NB4 (cell line): ENCODE measurements around the gene PORCN.

Source experiments
- DNase-seq: peaks from one replicate; pipeline ENCODE4 v3.0.0; 2010; ENCODE audit warnings: low read depth
- H3K4me3 ChIP-seq: one replicate; pipeline ENCODE4 v1.5.1; 2011; ENCODE audit warnings: mild to moderate bottlenecking, low read depth, low read length, moderate library complexity
- MYC ChIP-seq: IDR thresholded peaks from 2 replicates; pipeline ENCODE4 v1.6.1; 2011; ENCODE audit warnings: low read depth, low read length
- POLR2A ChIP-seq: IDR thresholded peaks from 2 replicates; pipeline ENCODE4 v1.6.1; 2011; ENCODE audit warnings: mild to moderate bottlenecking; ENCODE audit not compliant: insufficient read length; ENCODE audit errors: extremely low read depth
- TF ChIP-seq, protein P1 (sequence below): IDR thresholded peaks from one replicate; pipeline ENCODE4 v1.5.1; 2012; ENCODE audit warnings: low read depth, low read length
- TF ChIP-seq, protein P2 (sequence below): IDR thresholded peaks from 2 replicates; pipeline ENCODE4 v1.6.1; 2011; ENCODE audit warnings: low read depth, low read length

The PORCN gene

DNA sequence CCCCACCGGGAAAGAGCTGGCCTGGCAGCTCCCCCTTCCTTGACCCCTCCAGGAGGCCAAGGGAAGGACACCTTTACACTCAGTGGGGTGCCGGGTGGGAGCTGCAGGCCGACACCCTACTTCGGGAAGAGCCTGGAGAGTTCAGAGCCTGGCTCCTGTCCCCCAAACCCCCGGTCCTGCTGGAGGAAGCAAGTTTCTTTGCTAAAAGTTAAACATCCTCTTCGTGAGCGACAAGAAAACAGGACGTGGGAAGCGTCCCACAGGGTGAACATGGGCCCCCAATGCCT lies 35.1 kb upstream of the PORCN start:
- no peak for DNase-seq
- no peak overlapping the region for H3K4me3 ChIP-seq
- no peak for TF ChIP-seq POLR2A
- TF ChIP-seq, protein P1, sequence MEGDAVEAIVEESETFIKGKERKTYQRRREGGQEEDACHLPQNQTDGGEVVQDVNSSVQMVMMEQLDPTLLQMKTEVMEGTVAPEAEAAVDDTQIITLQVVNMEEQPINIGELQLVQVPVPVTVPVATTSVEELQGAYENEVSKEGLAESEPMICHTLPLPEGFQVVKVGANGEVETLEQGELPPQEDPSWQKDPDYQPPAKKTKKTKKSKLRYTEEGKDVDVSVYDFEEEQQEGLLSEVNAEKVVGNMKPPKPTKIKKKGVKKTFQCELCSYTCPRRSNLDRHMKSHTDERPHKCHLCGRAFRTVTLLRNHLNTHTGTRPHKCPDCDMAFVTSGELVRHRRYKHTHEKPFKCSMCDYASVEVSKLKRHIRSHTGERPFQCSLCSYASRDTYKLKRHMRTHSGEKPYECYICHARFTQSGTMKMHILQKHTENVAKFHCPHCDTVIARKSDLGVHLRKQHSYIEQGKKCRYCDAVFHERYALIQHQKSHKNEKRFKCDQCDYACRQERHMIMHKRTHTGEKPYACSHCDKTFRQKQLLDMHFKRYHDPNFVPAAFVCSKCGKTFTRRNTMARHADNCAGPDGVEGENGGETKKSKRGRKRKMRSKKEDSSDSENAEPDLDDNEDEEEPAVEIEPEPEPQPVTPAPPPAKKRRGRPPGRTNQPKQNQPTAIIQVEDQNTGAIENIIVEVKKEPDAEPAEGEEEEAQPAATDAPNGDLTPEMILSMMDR = no peak
- TF ChIP-seq, protein P2, sequence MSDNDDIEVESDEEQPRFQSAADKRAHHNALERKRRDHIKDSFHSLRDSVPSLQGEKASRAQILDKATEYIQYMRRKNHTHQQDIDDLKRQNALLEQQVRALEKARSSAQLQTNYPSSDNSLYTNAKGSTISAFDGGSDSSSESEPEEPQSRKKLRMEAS = no peak
- no peak for TF ChIP-seq MYC

DNA sequence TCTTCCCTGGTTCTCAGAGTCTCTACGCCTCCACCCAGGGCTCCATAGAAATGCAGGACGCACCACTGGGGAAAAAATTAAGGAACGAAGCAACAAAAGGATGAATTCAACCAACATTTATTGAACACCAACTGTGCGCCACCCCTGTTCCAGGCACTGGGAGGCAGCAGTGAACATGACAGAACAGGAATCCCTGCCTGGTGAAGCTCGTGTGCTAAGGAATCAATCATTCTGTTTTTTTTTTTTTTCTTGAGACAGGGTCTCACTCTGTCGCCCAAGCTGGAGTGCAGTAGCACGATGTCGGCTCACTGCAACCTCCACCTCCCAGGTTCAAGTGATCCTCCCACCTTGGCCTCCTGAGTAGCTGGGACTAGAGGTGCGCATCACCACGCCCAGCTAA lies 34.7 kb upstream of the PORCN start:
- DNase-seq = peak; percentile 69
- TF ChIP-seq MYC = no peak
- TF ChIP-seq, protein P1 = peak; percentile 36
- H3K4me3 ChIP-seq = no peak overlapping the region

GRCh38 chrX:48474581-48474980 lies 34.2 kb upstream of the PORCN start:
- H3K4me3 ChIP-seq = peak overlapping the region; percentile 92
- DNase-seq = no peak
- TF ChIP-seq, protein P2 = no peak

DNA sequence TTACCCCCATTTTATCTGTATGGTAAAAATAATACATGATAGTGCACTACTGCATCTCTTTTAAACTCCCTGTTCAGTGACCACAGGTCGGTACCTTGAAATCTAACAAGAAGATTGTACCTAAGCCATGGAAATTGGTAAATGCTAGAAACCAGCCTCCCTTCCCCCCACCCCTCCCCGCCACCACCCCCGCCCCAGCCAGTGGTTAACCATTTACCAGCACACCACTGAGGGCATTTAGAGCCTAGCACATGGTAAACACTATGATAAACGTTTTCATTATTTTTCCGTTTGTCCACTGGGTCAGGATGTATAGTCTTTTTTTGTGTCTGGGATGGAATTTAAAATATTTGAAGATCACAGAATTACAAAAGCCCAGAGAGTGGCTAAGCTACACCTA lies 33.5 kb upstream of the PORCN start:
- DNase-seq = peak; percentile 50
- peak overlapping the region; percentile 92 for H3K4me3 ChIP-seq
- TF ChIP-seq, protein P2 = no peak
- TF ChIP-seq POLR2A (no peak), MYC (no peak)
- TF ChIP-seq, protein P1 = no peak

DNA sequence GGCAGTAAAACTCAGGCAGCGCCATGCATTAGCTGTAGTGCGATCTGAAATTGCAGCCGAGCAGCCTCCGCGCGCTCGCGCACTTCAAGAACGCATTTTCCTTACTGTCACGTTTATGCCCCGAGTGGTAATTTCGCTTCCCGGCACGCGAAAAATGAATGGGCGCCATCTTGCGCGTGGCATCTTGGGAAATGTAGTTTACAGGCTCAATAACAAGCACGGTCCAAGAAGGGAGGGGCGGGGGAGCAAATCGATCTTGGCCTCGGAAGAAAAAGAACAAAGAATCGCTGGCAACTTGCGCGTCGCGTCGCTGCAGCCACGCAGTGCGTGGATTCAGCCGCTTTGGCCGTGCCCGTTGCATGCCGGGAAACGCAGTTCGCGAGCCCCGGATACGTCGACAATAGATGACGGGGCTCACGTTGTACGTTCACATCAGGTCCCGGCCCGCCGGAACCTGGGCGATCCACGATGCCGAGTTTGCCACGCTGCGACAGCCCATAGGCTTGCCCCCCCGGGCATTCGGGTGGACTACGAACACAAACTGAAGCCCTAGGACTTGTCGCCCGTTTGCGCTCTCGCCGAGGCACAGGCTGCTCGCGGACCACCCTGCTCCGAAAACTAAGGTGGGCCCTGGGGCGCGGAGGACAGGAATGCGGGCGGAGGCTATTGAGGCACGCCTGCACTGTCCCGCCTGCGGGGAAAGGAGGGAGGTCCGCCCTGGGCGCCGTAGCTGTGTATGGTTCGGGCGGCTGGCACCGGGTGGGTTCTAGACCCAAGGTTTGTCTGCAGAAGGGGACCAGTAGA lies 32.8 kb upstream of the PORCN start, which contains the start of gene FTSJ1:
FTSJ1 (plus strand) TSS at position 426 of the 804 bp plus-strand sequence. CDS start 1,849 bp downstream, outside the sequence.
- DNase-seq = peak; percentile 92
- TF ChIP-seq, protein P2 = peak; percentile 76
- TF ChIP-seq, protein P1 = no peak
- TF ChIP-seq POLR2A (peak; percentile 53), MYC (peak; percentile 71)
- H3K4me3 ChIP-seq = peak within 1 kb of the TSS; percentile 92

- DNase-seq = no peak
- H3K4me3 ChIP-seq = peak overlapping the region; percentile 92
- no peak for TF ChIP-seq MYC
- TF ChIP-seq, protein P1 = no peak
These were observed 31.9 kb upstream of the PORCN start for GRCh38 chrX:48476919-48477318.
